SKM-1 treated with dmso at 0.1 percent for 144 hours (cell line): ENCODE results near the gene TRAF1.

Experiments used
- DNase-seq: peaks from one replicate; lab custom pipeline; 2025; ENCODE audit not compliant: unreplicated experiment; lab: John Stamatoyannopoulos, UW

TRAF1 gene

DNA sequence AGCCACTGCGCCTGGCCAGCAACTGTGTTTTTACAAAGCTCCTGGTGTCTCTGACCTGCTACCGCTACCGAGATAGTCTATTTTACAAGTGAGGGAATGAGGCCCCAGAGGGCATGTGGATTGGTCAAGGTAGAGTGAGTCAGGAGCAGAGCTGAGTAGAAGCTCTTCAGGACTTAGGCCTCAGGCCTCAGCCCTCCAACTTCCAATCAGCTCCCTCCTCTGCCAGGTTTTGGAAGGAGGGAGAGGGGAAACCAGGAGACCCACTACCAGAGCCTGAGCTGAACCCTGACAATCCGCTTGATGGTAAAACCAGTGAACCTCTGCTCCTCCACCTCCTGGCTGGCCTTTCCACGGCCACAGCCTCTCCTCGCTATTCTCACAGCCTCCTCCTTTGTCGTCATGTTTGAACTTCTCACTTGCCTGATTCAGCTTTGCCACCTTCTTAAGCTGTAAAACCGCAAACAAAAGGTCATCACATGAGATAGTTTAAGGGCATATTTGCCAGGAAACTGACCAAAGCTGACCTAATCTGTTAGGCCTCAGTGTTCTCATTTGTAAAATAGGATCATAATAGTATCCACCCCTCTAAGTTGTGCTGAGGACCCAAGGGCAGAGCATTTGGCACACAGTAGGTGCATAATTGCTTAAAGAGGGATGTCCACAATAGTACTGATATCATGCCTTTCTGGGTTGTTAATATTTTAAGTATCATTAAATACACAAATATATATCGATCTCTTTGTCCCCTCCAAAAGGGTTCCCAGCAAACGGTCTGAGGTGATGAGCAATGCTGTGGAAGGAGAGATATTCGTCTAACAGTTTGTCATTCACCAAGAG is 1.7 kb downstream of the TRAF1 start:
- no peak for DNase-seq

GRCh38 chr9:120923620-120924328 is 2.8 kb downstream of the TRAF1 start:
- DNase-seq = no peak

DNA sequence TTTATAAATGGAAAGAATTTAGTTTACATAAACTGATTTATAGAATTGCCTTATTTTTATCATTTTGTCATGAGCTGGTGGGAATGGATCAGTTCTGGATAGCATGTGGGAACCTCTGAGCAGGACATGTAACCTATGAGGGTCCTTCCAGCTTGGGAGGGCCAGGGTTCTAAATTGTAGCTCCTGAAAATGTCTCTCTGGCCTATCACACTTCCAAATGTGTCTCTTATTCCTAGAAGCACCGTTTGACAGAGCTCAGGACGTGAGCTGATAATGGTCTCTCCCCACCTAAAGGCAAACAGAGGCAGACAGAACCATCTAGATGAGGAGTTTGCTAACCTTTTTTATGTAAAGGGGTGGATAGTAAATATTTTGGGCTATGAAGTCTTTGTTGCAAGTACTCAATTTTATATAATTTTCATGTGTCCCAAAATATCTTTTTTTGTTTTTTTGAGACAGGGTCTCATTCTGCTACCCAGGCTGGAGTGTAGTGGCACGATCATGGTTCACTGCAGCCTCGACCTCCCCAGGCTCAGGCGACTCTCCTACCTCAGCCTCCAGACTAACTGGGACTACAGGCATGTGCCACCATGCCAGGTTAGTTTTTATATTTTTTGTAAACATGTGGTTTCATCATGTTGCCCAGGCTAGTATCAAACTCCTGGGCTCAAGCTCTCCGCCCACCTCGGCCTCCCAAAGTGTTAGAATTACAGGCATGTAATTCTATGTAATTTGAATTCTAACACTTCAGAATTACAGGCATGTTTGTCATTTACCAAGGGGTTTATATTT is 4.0 kb downstream of the TRAF1 start:
- no peak for DNase-seq

- DNase-seq = no peak
Observed at GRCh38 chr9:120921661-120922181, 4.9 kb downstream of the TRAF1 start.

- DNase-seq = no peak
Observed at GRCh38 chr9:120920806-120921178, 5.8 kb downstream of the TRAF1 start.

- no peak for DNase-seq
Observed at GRCh38 chr9:120919843-120920805, 6.5 kb downstream of the TRAF1 start.

- DNase-seq = no peak
Observed at GRCh38 chr9:120918931-120919842, 7.4 kb downstream of the TRAF1 start.

DNA sequence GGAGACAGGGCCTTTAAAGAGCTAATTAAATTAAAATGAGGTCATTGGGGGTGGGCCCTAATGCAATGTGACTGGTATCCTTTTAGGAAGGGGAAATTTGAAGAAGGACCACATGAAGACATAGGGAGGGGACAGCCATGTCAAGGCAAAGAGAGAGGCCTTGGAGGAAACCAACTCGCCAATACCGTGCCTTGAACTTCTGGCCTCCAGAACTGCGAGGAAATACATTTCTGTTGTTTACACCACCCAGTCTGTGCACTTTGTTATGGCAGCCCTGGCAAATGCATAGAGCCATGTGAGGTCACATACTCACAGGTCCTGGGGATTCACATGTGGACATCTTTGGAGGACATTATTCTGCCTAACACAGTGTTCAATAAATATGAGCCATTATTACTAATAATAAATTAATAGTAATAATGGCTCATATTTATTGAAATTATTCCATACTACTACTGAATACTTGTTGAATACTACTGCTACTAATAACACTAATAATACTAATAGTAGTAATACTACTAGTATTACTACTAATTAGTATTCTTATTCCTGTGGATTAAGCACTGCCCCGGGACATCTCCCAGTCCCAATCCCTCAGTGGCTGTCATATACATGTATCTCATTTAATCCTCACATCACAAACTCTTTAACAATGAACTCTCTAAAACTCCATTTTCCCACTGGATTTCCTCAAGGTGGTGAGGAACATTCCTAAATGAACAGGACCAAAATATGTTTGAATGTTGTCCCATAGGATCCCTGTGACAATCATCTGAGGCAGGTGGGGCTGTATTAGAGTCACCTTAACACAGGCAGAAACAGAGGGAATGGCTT is 8.4 kb downstream of the TRAF1 start:
- no peak for DNase-seq

DNA sequence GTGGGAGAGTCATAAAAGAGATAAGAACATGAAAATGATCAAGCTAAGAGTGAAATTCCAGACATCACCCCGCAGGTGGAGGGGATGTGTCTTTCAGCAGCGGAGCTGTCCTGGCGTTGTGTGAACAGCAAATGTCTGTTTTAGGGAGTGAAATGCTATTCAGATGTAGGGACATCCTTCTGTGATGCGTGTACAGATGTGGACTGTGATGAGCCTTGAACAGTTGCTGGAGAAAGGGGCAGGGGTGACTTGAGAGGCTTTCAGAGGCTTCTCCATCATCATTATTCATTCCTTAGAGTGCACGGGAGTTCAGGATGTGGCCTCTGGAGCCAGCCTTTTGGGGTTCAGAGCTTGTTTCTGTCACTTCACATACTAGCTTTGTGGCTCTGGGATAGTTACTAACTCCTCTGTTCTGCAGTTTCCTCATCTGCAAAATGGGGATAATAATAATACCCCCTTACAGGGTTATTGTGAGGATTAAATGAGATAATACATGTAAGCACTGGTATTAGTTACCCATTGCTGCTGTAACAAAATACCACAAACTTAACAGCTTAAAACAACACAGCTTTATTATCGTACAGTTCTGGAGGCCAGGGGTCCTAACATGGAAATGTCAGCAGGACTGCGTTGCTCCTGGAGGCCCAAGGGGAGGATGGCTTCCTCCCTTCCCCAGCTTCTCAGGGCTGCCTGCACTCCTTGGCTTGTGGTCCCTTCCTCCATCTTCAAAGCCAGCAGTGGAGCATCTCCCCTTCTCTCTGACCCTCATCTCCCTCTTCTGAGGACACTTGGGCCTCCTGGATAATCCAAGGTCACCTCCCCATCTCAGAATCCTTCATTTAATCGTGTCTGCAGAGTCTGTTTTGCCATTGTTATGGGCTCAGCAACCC is 9.4 kb downstream of the TRAF1 start:
- DNase-seq = no peak

DNA sequence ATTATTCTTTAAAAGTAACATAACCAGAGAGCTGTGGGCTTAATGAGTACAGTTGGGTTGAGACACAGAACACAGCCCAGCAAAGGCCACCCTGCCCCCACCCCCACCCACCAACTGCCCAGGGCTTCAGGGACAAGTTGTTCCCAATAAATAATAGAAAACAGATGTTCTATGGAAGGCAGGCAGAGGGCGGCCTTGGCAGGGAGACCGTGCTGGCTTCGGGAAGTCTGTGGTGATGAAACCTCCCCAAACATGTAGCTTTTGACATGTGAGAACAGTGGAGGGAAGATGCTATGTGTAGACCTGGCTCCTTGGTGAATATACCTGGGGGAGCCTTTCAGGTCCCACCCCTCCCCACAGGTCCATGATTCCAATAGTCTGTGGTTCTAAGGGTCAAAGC is 10.0 kb downstream of the TRAF1 start:
- no peak for DNase-seq

DNA sequence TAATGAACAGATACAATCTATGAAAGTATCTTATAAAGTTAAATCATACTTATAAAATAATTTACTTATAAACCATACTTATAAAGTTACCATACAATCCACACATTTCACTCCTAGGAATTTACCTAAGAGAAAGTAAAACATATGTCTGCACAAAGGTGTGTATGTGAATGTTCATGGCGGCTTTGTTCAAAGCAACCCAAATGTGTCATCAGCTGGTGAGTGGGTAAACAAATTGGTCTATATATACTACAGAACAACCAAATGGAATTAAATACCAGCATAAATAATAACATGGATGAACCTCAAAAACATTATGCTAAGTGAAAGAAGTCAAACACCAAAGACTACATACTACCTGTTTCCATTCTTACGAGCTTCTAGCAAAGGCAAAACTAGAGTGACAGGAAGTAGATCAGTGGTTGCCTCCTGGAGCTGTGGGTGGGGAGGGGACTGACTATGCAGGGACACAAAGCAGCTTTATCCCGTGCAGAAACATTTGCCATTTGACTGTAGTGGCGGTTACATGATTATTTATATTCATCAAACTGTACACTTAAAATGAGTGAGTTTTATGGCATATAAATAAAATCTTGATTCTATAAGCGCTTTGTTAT is 10.6 kb downstream of the TRAF1 start:
- DNase-seq = no peak

DNA sequence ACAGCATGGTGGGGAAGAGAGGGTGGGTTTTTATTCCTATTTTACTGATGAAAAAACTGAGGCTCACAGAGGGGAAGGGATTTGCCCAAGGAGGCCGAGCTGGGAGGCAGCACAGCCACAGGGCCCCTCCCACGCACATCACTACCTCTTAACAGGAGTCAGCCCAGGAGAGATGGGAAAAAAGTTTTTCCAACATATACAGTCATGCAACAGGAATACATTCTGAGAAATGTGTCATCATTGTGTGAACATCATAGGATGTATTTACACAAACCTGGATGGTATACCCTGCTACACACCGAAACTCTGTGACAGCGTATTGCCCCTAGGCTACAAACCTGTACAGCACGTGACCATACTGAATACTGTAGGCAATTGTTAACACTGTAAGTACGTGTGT is 11.6 kb downstream of the TRAF1 start:
- DNase-seq = no peak

GRCh38 chr9:120914396-120914795 is 12.2 kb downstream of the TRAF1 start:
- DNase-seq = no peak

- no peak for DNase-seq
Observed at GRCh38 chr9:120913647-120914264, 12.8 kb downstream of the TRAF1 start.

DNA sequence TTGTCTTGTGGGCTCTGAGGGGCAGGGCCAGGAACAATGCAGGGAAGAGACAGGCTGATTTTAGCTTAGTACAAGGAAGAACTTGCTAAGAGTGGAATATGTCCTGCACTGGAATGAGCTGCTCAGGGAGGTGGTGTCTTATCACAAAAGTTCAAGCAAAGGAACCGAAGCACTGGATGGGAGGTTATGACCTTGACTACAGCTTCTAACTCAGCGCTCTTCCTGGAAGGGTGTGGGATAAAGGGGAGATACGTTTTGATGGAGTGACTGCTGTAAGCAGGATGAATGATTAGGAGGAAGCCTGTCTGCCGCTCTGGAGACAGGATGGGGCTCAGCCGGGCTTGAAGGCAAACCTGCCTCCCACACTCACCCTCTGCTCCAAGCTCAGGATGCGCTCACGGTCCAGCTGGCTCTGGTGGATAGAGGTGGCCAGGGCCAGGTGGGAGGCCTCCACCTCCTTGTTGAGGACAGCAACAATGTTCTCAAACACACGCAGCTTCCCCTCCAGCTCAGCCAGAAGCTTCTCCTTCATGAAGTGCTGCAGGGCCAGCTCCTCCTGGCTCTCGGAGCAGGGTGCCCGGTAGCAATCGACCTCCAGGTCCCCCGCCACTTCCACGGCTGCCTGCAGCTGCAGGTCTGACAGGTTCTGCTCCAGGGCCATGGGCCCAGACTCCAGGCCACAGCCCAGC is 13.5 kb downstream of the TRAF1 start:
- no peak for DNase-seq

GRCh38 chr9:120911295-120911837 is 15.2 kb downstream of the TRAF1 start:
- no peak for DNase-seq
